Vein endothelial cell (primary cell): ENCODE results near the gene CDKN2C. TPM values are rescaled to one million over a fixed set of nuclear protein-coding genes. Genes with fewer than 3 reads are reported as not detected.

ENCODE experiments used
- total RNA-seq: library from RNA; depleted of rRNA; stranded (reverse); fragments of >200 nt; gene quantifications from 2 replicates; pipeline ENCODE4 v1.2.3, GENCODE V29; 2012

CDKN2C gene
- 8.8 and 9.3 TPM in 2 replicates for total RNA-seq

DNA sequence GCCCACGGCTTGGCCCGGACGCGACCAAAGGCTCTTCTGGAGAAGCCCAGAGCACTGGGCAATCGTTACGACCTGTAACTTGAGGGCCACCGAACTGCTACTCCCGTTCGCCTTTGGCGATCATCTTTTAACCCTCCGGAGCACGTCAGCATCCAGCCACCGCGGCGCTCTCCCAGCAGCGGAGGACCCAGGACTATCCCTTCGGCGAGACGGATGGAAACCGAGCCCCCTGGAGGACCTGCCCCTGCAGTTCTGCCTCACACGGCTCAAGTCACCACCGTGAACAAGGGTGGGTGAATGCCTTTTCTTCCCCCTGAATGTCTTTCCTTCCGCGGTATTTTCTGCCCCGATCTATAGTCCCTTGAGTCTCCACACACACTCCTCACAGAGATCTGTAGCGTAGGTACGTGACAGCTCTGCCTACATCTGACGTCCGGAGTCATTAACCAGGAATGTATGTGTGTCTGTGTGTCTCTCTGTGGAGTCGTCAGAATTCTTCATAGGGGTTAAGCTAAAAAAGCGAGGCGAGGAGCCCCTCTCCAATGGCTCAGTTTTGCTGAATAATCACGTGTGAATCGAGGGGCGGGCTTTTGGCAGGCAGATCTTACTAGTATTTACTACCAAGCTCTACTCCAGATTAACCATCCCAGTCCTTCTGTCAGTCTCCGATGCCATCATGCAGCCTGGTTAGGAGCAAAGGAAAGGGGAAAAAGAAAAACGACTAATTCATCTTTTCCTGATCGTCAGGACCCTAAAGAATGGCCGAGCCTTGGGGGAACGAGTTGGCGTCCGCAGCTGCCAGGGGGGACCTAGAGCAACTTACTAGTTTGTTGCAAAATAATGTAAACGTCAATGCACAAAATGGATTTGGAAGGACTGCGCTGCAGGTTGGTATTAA, at the start of gene CDKN2C:
TSS of gene CDKN2C (plus strand) at position 635 of the 898 bp plus-strand sequence. CDS start at position 759, 124 bp downstream.

GRCh38 chr1:50959913-50960844, 9.9 kb upstream of the CDKN2C start, which contains the start of gene FAF1:
Gene FAF1, minus strand, starts transcription at chr1:50960267. Its CDS starts 456 bp downstream, at chr1:50959811.

Other genes with a start within 250 kb of the CDKN2C start
- gene FAF1, start 10.0 kb upstream of the CDKN2C start, total RNA-seq: 49.6 and 60.9 TPM in 2 replicates
- gene C1orf185, start 132.0 kb downstream of the CDKN2C start, total RNA-seq: not detected in 2 replicates